Right atrium auricular region (tissue), 2 donors: ENCODE data around the gene ITPKB. TPM values are rescaled to one million over a fixed set of nuclear protein-coding genes. Genes with fewer than 3 reads are reported as not detected.
"Not testable (repeated sequence)": the region's sequence is repeated elsewhere in the genome, so short reads cannot be mapped to it uniquely, and the experiment has no call there.

ENCODE experiments used
- DNase-seq: peaks from one replicate; pipeline ENCODE4 v3.0.0-alpha.2; 2019; ENCODE audit warnings: low spot score
- H3K27ac ChIP-seq, 2 donors: fragments of 200-600 bp; sonication (generic); 1 replicate in 1 of 2; 2 replicates in 1 of 2; pipeline ENCODE4 v1.5.1; 2016 to 2019
- H3K27me3 ChIP-seq, 2 donors: fragments of 200-600 bp; sonication (generic); one replicate each; pipeline versions ENCODE4 v1.5.1 to v1.6.0; 2017 to 2019
- H3K36me3 ChIP-seq: fragments of 200-600 bp; sonication (generic); one replicate; pipeline ENCODE4 v1.5.1; 2016
- H3K4me1 ChIP-seq, 2 donors: fragments of 200-600 bp; sonication (generic); one replicate each; pipeline versions ENCODE4 v1.5.1 to v1.6.0; 2017 to 2019
- H3K4me3 ChIP-seq, 2 donors: fragments of 200-600 bp; sonication (generic); 1 replicate in 1 of 2; 2 replicates in 1 of 2; pipeline ENCODE4 v1.5.1; 2017 to 2019; ENCODE audit warnings: mild to moderate bottlenecking in 1 of 2, moderate library complexity in 1 of 2
- H3K9me3 ChIP-seq, 2 donors: fragments of 200-600 bp; sonication (generic); one replicate each; pipeline ENCODE4 v1.5.1; 2019
- CTCF ChIP-seq, 2 donors: fragments of 200-600 bp; sonication (generic); IDR thresholded peaks; one replicate each; pipeline ENCODE4 v1.5.1; 2019; ENCODE audit warnings: antibody characterized with exemption in 2 of 2
- total RNA-seq, 2 donors: library from RNA; depleted of rRNA; stranded (reverse); fragments of >200 nt; gene quantifications; one replicate each; pipeline ENCODE4 v1.1.0, GENCODE V29; 2016

Gene ITPKB
- total RNA-seq, 2 donors from 2014 or later: 10.8 to 11.0 TPM

GRCh38 chr1:226619031-226619430 lies 120.1 kb downstream of the ITPKB start:
- Histone ChIP-seq H3K9me3 (peaks cover 0 to 6% of the 10 kb centered on the region in 2 donors), H3K27me3 (no peaks in the 10 kb centered on the region), H3K4me3 (no peak overlapping the region), H3K36me3 (no peaks in the 10 kb centered on the region), H3K4me1 (no peaks in the 10 kb centered on the region), H3K27ac (no peak overlapping the region)
- TF ChIP-seq CTCF (IDR thresholded peaks at IDR 0.05): no peak
- no peak for DNase-seq

DNA sequence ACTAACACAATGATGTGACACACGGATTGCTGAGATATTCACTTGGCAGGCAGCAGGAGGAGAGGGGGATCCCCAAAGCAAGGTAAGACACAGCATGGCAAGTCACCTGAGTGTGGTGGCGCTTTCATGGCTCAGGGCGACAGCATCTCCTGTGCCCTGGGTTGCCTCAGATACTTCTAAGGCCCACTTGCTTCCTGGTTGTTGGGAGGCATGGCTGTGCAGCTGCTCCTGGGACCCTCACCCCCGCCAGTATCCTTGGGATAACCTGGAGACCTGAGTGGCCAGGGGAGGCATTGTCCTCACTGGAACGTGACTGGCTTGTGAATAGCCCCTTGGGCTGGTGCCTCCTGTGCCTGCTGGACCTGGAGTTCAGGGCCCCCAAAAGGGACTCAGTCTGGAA lies 120.7 kb downstream of the ITPKB start:
- no peak for TF ChIP-seq CTCF (IDR thresholded peaks at IDR 0.05)
- H3K4me3 ChIP-seq: no peak overlapping the region
- DNase-seq: no peak
- H3K27ac ChIP-seq: no peak overlapping the region
- H3K9me3 ChIP-seq: peaks cover 0 to 6% of the 10 kb centered on the region in 2 donors
- no peaks in the 10 kb centered on the region for H3K36me3 ChIP-seq
- no peaks in the 10 kb centered on the region for H3K27me3 ChIP-seq
- no peaks in the 10 kb centered on the region for H3K4me1 ChIP-seq

- not testable (repeated sequence) for H3K27ac ChIP-seq, H3K9me3 ChIP-seq, H3K27me3 ChIP-seq, H3K4me3 ChIP-seq, DNase-seq, H3K36me3 ChIP-seq, H3K4me1 ChIP-seq
Observed at GRCh38 chr1:226617719-226618118, 121.4 kb downstream of the ITPKB start.

DNA sequence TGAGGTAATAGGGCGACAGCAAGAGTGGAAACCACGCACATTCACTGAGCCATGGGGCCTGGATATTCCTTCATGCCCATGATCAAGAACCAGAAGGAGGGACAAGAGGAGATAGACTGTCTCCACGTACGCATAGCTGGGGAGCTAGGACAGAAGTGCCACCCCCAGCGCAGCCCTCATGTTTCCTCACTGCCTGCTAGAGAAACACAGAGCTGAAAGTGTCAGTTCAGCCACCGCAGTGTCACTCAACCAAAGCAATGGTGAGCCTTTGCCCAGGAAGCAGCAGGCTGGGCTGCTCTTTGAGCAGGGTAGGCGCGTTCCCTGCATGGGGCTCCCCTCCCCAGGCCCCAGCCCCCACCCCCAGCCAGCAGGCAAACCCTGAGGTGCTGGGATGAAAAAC lies 122.0 kb downstream of the ITPKB start:
- no peak overlapping the region for H3K4me3 ChIP-seq
- no peak overlapping the region for H3K27ac ChIP-seq
- DNase-seq: no peak
- no peak for TF ChIP-seq CTCF (IDR thresholded peaks at IDR 0.05)
- H3K4me1 ChIP-seq: no peaks in the 10 kb centered on the region
- H3K36me3 ChIP-seq: no peaks in the 10 kb centered on the region
- H3K27me3 ChIP-seq: no peaks in the 10 kb centered on the region
- H3K9me3 ChIP-seq: peaks cover 0 to 3% of the 10 kb centered on the region in 2 donors

GRCh38 chr1:226616636-226617035 lies 122.4 kb downstream of the ITPKB start:
- no peak overlapping the region for H3K4me3 ChIP-seq
- DNase-seq: no peak
- H3K27ac ChIP-seq: no peak overlapping the region
- H3K36me3 ChIP-seq: no peaks in the 10 kb centered on the region
- H3K9me3 ChIP-seq: no peaks in the 10 kb centered on the region
- no peaks in the 10 kb centered on the region for H3K27me3 ChIP-seq
- no peak for TF ChIP-seq CTCF (IDR thresholded peaks at IDR 0.05)
- H3K4me1 ChIP-seq: no peaks in the 10 kb centered on the region

DNA sequence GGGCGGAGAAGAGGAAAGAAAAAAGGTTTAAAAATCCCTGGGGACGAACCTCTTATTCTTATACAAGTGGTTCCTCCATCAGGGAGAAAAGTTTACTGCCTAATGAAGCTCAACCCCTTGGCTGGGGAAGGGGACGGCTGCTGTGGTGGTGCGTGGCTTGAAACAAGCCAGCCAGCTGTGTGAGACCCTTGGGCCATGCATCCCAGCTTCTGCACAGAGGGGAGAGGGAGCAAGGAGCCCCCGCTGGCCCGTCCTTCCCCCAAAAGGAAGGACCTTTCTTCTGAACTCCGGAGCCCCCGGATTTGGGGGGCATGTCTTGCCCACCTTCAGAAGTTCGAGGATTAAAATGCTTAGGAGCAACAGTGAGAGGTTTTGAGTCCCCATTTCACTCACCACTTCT lies 123.2 kb downstream of the ITPKB start:
- DNase-seq: no peak
- H3K4me1 ChIP-seq: no peaks in the 10 kb centered on the region
- no peaks in the 10 kb centered on the region for H3K36me3 ChIP-seq
- TF ChIP-seq CTCF (IDR thresholded peaks at IDR 0.05): no peak
- no peak overlapping the region for H3K27ac ChIP-seq
- H3K4me3 ChIP-seq: no peak overlapping the region
- no peaks in the 10 kb centered on the region for H3K9me3 ChIP-seq
- no peaks in the 10 kb centered on the region for H3K27me3 ChIP-seq

GRCh38 chr1:226611980-226612379 lies 127.1 kb downstream of the ITPKB start:
- H3K4me3 ChIP-seq, H3K36me3 ChIP-seq, H3K27ac ChIP-seq, H3K4me1 ChIP-seq, DNase-seq, H3K9me3 ChIP-seq, H3K27me3 ChIP-seq: not testable (repeated sequence)
